SK-N-SH (cell line): ENCODE results near the gene MTCH1. TPM values are rescaled to one million over a fixed set of nuclear protein-coding genes. Genes with fewer than 3 reads are reported as not detected.
A peak's percentile ranks its signal among the peaks of the same experiment; 100 is the strongest.

ENCODE experiments used
- CTCF ChIA-PET: fragments of 300-600, 350-600 bp; formaldehyde crosslinking; extraction: SDS; loops from one replicate; lab custom pipeline; 2021; lab: Yijun Ruan, JAX
- POLR2A ChIA-PET: fragments of 350-600 bp; sonication (Branson Sonifier 250); formaldehyde crosslinking; extraction: SDS; loops from one replicate; lab custom pipeline; 2020; ENCODE audit warnings: antibody characterized with exemption, inconsistent platforms; lab: Yijun Ruan, JAX
- DNase-seq: peaks from one replicate; pipeline ENCODE4 v3.0.0; 2012
- H2AFZ ChIP-seq: fragments of 200-600 bp; sonication (generic); 2 replicates; pipeline ENCODE4 v1.8.1; 2016; ENCODE audit warnings: antibody characterized with exemption, mild to moderate bottlenecking, low read depth
- H3F3A ChIP-seq: fragments of 200-600 bp; sonication (generic); replicated peaks from 2 replicates; pipeline ENCODE3; 2016; ENCODE audit warnings: antibody characterized with exemption, mild to moderate bottlenecking; ENCODE audit not compliant: insufficient read depth
- H3K27ac ChIP-seq, 2 experiments: fragments of 200-500 bp in 1 of 2; fragments of 200-600 bp in 1 of 2; sonication (Bioruptor generic) in 1 of 2; sonication (generic), shearing (Covaris generic) in 1 of 2; 2 replicates each; pipeline versions ENCODE4 v1.5.1 to v1.6.1; 2014 to 2016; ENCODE audit warnings: low read depth in 2 of 2, inconsistent platforms in 1 of 2, low read length in 1 of 2, mild to moderate bottlenecking in 1 of 2, mixed read lengths in 1 of 2
- H3K27me3 ChIP-seq: fragments of 200-600 bp; sonication (generic), shearing (Covaris generic); 2 replicates; pipeline ENCODE4 v1.6.1; 2016; ENCODE audit warnings: mixed run types; ENCODE audit not compliant: insufficient read depth
- H3K36me3 ChIP-seq, 2 experiments: fragments of 200-500 bp in 1 of 2; fragments of 200-600 bp in 1 of 2; sonication (Bioruptor generic) in 1 of 2; sonication (generic) in 1 of 2; replicated peaks in 1 of 2; 2 replicates each; pipeline versions ENCODE3 to v1.5.1; 2014 to 2016; ENCODE audit warnings: low read length in 1 of 2, mild to moderate bottlenecking in 1 of 2; ENCODE audit not compliant: insufficient read depth in 2 of 2, control insufficient read depth in 1 of 2
- H3K4me1 ChIP-seq, 2 experiments: fragments of 200-500 bp in 1 of 2; fragments of 200-600 bp in 1 of 2; sonication (Bioruptor generic) in 1 of 2; sonication (generic), shearing (Covaris generic) in 1 of 2; 2 replicates each; pipeline versions ENCODE4 v1.5.1 to v1.6.1; 2014 to 2016; ENCODE audit warnings: low read depth in 1 of 2, low read length in 1 of 2, mixed run types in 1 of 2; ENCODE audit not compliant: insufficient read depth in 2 of 2, control insufficient read depth in 1 of 2
- H3K4me2 ChIP-seq: fragments of 200-600 bp; sonication (generic), shearing (Covaris generic); 2 replicates; pipeline ENCODE4 v1.6.1; 2017; ENCODE audit warnings: mixed run types
- H3K4me3 ChIP-seq, 2 experiments: fragments of 200-500 bp in 1 of 2; fragments of 200-600 bp in 1 of 2; sonication (Bioruptor generic) in 1 of 2; sonication (generic), shearing (Covaris generic) in 1 of 2; 2 replicates each; pipeline versions ENCODE4 v1.5.1 to v1.8.1; 2014 to 2016; ENCODE audit warnings: low read depth in 2 of 2, inconsistent platforms in 1 of 2, low read length in 1 of 2, mild to moderate bottlenecking in 1 of 2, mixed read lengths in 1 of 2, moderate library complexity in 1 of 2
- H3K79me2 ChIP-seq: fragments of 200-600 bp; sonication (generic); 2 replicates; pipeline ENCODE4 v1.8.1; 2017; ENCODE audit warnings: mild to moderate bottlenecking; ENCODE audit not compliant: insufficient read depth
- H3K9ac ChIP-seq: fragments of 200-600 bp; sonication (generic); 2 replicates; pipeline ENCODE4 v1.6.1; 2017; ENCODE audit warnings: mixed run types
- H3K9me2 ChIP-seq: fragments of 200-600 bp; sonication (generic); 2 replicates; pipeline ENCODE4 v1.6.1; 2017; ENCODE audit warnings: mixed run types
- H3K9me3 ChIP-seq: fragments of 200-600 bp; sonication (generic); 2 replicates; pipeline ENCODE4 v1.6.1; 2017; ENCODE audit warnings: mixed run types, mild to moderate bottlenecking, moderate library complexity
- H4K20me1 ChIP-seq: fragments of 200-600 bp; sonication (generic); 2 replicates; pipeline ENCODE4 v1.6.1; 2017; ENCODE audit warnings: mild to moderate bottlenecking, mixed run types; ENCODE audit not compliant: insufficient read depth
- CHD2 ChIP-seq: fragments of 150-350 bp; IDR thresholded peaks from 2 replicates; pipeline ENCODE4 v1.6.1; 2018; ENCODE audit warnings: low read length; ENCODE audit not compliant: partially characterized antibody
- CTCF ChIP-seq: fragments of 200-600 bp; sonication (generic); IDR thresholded peaks from 2 replicates; pipeline ENCODE4 v1.6.1; 2017; ENCODE audit warnings: antibody characterized with exemption, mild to moderate bottlenecking, moderate library complexity
- ELF1 ChIP-seq: IDR thresholded peaks from 2 replicates; pipeline ENCODE4 v1.4.0; 2012
- EP300 ChIP-seq, 2 experiments: IDR thresholded peaks; 2 replicates each; pipeline versions ENCODE4 v1.4.0 to v1.6.1; 2012; ENCODE audit warnings: borderline replicate concordance in 1 of 2, low read depth in 1 of 2, low read length in 1 of 2
- EZH2phosphoT487 ChIP-seq: fragments of 200-600 bp; sonication (generic); IDR thresholded peaks from 2 replicates; pipeline ENCODE4 v1.6.1; 2017; ENCODE audit warnings: low read depth, mixed run types, mild to moderate bottlenecking, antibody characterized with exemption, moderate library complexity, borderline replicate concordance
- FOSL2 ChIP-seq: IDR thresholded peaks from 2 replicates; pipeline ENCODE4 v1.4.0; 2012; ENCODE audit warnings: low read depth, mild to moderate bottlenecking, moderate library complexity, borderline replicate concordance
- FOXJ3 ChIP-seq: sonication (generic); formaldehyde crosslinking; IDR thresholded peaks from 2 replicates; pipeline ENCODE4 v1.5.1; 2020; ENCODE audit warnings: mild to moderate bottlenecking, missing genetic modification reagents
- GABPA ChIP-seq: IDR thresholded peaks from 2 replicates; pipeline ENCODE4 v1.4.0; 2012; ENCODE audit warnings: low read depth, mild to moderate bottlenecking
- IRF3 ChIP-seq: fragments of 150-350 bp; IDR thresholded peaks from 2 replicates; pipeline ENCODE4 v1.6.1; 2016; ENCODE audit warnings: mild to moderate bottlenecking, low read depth, low read length
- MAX ChIP-seq: IDR thresholded peaks from 2 replicates; pipeline ENCODE4 v1.4.0; 2012; ENCODE audit warnings: low read depth
- MEF2A ChIP-seq: IDR thresholded peaks from 2 replicates; pipeline ENCODE4 v1.4.0; 2012; ENCODE audit warnings: low read depth, borderline replicate concordance
- MXI1 ChIP-seq: IDR thresholded peaks from 2 replicates; pipeline ENCODE4 v1.6.1; 2012; ENCODE audit warnings: mild to moderate bottlenecking, low read depth, low read length, improper control_type of control experiment
- NFIC ChIP-seq: IDR thresholded peaks from 2 replicates; pipeline ENCODE4 v1.4.0; 2012; ENCODE audit warnings: borderline replicate concordance
- RAD21 ChIP-seq: IDR thresholded peaks from 2 replicates; pipeline ENCODE4 v1.6.1; 2012; ENCODE audit warnings: mild to moderate bottlenecking, low read length
- RCOR1 ChIP-seq: fragments of 150-350 bp; IDR thresholded peaks from 2 replicates; pipeline ENCODE4 v1.6.1; 2017; ENCODE audit warnings: antibody characterized with exemption, low read length
- RXRA ChIP-seq: IDR thresholded peaks from 2 replicates; pipeline ENCODE4 v1.4.0; 2012; ENCODE audit warnings: low read depth, mild to moderate bottlenecking, borderline replicate concordance
- SIN3A ChIP-seq: IDR thresholded peaks from 2 replicates; pipeline ENCODE4 v1.6.1; 2012; ENCODE audit warnings: low read depth, mild to moderate bottlenecking, low read length, moderate library complexity, borderline replicate concordance
- TAF1 ChIP-seq: IDR thresholded peaks from 2 replicates; pipeline ENCODE4 v1.6.1; 2012; ENCODE audit warnings: low read depth, mild to moderate bottlenecking, low read length, moderate library complexity, borderline replicate concordance
- TEAD4 ChIP-seq: IDR thresholded peaks from 2 replicates; pipeline ENCODE4 v1.4.0; 2012; ENCODE audit warnings: mild to moderate bottlenecking, borderline replicate concordance; ENCODE audit not compliant: insufficient read depth
- YY1 ChIP-seq: IDR thresholded peaks from 2 replicates; pipeline ENCODE4 v1.4.0; 2012; ENCODE audit warnings: low read depth, mild to moderate bottlenecking
- WGBS: methylation state at CpG from one replicate; pipeline ENCODE4 v1.1.6; 2017; ENCODE audit warnings: low lambda C conversion rate; 5-methylcytosine and 5-hydroxymethylcytosine counted together
- polyA plus RNA-seq, 3 experiments: library from polyadenylated mRNA; depleted of rRNA; stranded (reverse); fragments of >200 nt; gene quantifications; 2 replicates each; pipeline ENCODE4 v1.2.3, GENCODE V29; 2012

Gene MTCH1
- polyA plus RNA-seq, 1 of the 3 experiments (the other 2 are of a cell fraction) = 151 TPM

- 59% methylated on average over 5 of the region's 5 CpGs for WGBS
- Histone ChIP-seq H3K4me2 (peak overlapping the region; percentile 36; the same call in 1 of the 2 replicates), H3K9me2 (no peaks in the 10 kb centered on the region), H3F3A (no peaks in the 10 kb centered on the region), H3K27ac (peak overlapping the region in 1 of 2 experiments; percentile 3; a peak in 2 of 4 replicates), H3K4me3 (no peak overlapping the region), H3K36me3 (no peaks in the 10 kb centered on the region), H3K9me3 (no peaks in the 10 kb centered on the region), H2AFZ (peak overlapping the region; percentile 88; the same call in 1 of the 2 replicates), H3K4me1 (peaks cover 0 to 19% of the 10 kb centered on the region in 2 experiments; a peak in 1 of 4 replicates), H3K79me2 (no peaks in the 10 kb centered on the region), H3K27me3 (no peaks in the 10 kb centered on the region), H3K9ac (0 out of 2 replicates have a peak overlapping the region, but pooled peaks have one; percentile 2), H4K20me1 (no peaks in the 10 kb centered on the region)
- TF ChIP-seq ELF1 (no peak), CHD2 (no peak), MXI1 (no peak), IRF3 (no peak), RXRA (no peak), MAX (no peak), TEAD4 (no peak), MEF2A (no peak)
- CTCF ChIA-PET = interaction anchor here (0.7 to 26.3 kb wide), 76 partner anchors 13 to 513 kb away, joined by 3 to 678 read pairs (median 6); partner anchors contain the start of genes C6orf89, FGD2, MTCH1 and PIM1
- POLR2A ChIA-PET = interaction anchor here (0.7 to 2.2 kb wide), 8 partner anchors 31 to 251 kb away, joined by 3 to 16 read pairs (median 4); partner anchors contain the start of genes C6orf89, MTCH1 and PPIL1
- peak; percentile 56 for DNase-seq
Measured at GRCh38 chr6:37017606-37018197, 31.7 kb upstream of the MTCH1 start.

- no peaks in the 10 kb centered on the region for H3K36me3 ChIP-seq
- DNase-seq = no peak
- H3K9me2 ChIP-seq = no peaks in the 10 kb centered on the region
- H3F3A ChIP-seq = no peaks in the 10 kb centered on the region
- no peak overlapping the region for H3K4me3 ChIP-seq
- H3K27ac ChIP-seq = no peak overlapping the region
- H3K27me3 ChIP-seq = no peaks in the 10 kb centered on the region
- CTCF ChIA-PET = interaction anchor here (1.3 to 26.3 kb wide), 19 partner anchors 12 to 287 kb away, joined by 3 to 678 read pairs (median 17); partner anchors contain the start of genes C6orf89, FGD2, MTCH1 and PIM1
- no peak overlapping the region for H3K4me2 ChIP-seq
- H2AFZ ChIP-seq = no peak overlapping the region
- H3K9ac ChIP-seq = no peak overlapping the region
- POLR2A ChIA-PET = interaction anchor here (1.1 to 2.2 kb wide), 4 partner anchors 30 to 206 kb away, joined by 3 to 16 read pairs (median 8); partner anchors contain the start of genes C6orf89 and MTCH1
- no peaks in the 10 kb centered on the region for H3K9me3 ChIP-seq
- no peaks in the 10 kb centered on the region for H4K20me1 ChIP-seq
- peaks cover 0 to 19% of the 10 kb centered on the region in 2 experiments; a peak in 1 of 4 replicates for H3K4me1 ChIP-seq
- H3K79me2 ChIP-seq = no peaks in the 10 kb centered on the region
- 87% methylated on average over 3 of the region's 3 CpGs for WGBS
- TF ChIP-seq RXRA = no peak
- TF ChIP-seq MXI1 = no peak
- TF ChIP-seq IRF3 = no peak
- TF ChIP-seq CHD2 = no peak
- TF ChIP-seq GABPA = no peak
- TF ChIP-seq NFIC = no peak
- no peak for TF ChIP-seq SIN3A
- no peak for TF ChIP-seq EZH2phosphoT487
- TF ChIP-seq MAX = no peak
- TF ChIP-seq FOSL2 = no peak
- TF ChIP-seq YY1 = no peak
- TF ChIP-seq RCOR1 = no peak
- TF ChIP-seq RAD21 = no peak
- no peak for TF ChIP-seq EP300 (IDR thresholded peaks at IDR 0.05; ENCODE audit: borderline replicate concordance in 1 of 2, low read depth in 1 of 2, low read length in 1 of 2)
- no peak for TF ChIP-seq ELF1
- no peak for TF ChIP-seq FOXJ3
- no peak for TF ChIP-seq TAF1
- no peak for TF ChIP-seq CTCF
Measured at GRCh38 chr6:37016995-37017394, 31.0 kb upstream of the MTCH1 start.
